ENCODE results near the gene TNPO3. TPM values are rescaled to one million over a fixed set of nuclear protein-coding genes. Genes with fewer than 3 reads are reported as not detected.

TNPO3 gene
- polyA plus RNA-seq, 1 of the 3 experiments (the other 2 are of a cell fraction) = 27.8 TPM

DNA sequence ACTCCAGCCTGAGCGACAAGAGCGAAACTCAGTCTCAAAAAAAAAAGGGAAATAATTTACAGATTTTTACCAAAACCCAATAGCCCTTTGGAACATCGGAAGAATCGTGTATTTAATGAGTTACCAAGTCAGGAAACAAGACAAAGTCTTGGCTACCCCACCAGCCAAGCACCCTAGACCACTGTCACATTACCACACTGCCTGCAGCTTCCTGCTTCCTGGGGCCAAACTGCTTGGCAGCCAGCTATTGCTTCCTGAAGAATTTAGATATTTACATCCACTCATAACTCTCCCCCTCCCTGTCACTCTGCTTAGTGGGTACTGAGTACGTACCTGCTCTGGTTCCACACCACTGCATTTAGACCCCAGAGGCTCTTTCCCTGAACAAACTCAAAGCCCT lies 14.1 kb upstream of the TNPO3 start:
- Histone ChIP-seq H3F3A (replicated peaks; ENCODE audit: insufficient read depth) (no peaks in the 10 kb centered on the region), H3K4me2 (no peak overlapping the region), H3K27me3 (ENCODE audit: insufficient read depth) (peaks cover 8% of the 10 kb centered on the region; the same call in 1 of the 2 replicates), H3K9me3 (no peaks in the 10 kb centered on the region), H3K4me1 (ENCODE audit: control insufficient read depth in 1 of 2, insufficient read depth in 2 of 2, low read depth in 1 of 2, low read length in 1 of 2) (no peaks in the 10 kb centered on the region), H3K9ac (no peak overlapping the region), H3K79me2 (ENCODE audit: insufficient read depth) (no peaks in the 10 kb centered on the region), H3K9me2 (no peaks in the 10 kb centered on the region), H3K27ac (ENCODE audit: low read depth in 2 of 2, low read length in 1 of 2) (no peak overlapping the region), H4K20me1 (ENCODE audit: insufficient read depth) (no peaks in the 10 kb centered on the region), H3K4me3 (ENCODE audit: low read depth in 2 of 2, low read length in 1 of 2) (no peak overlapping the region), H3K36me3 (replicated peaks in 1 of 2; ENCODE audit: control insufficient read depth in 1 of 2, insufficient read depth in 2 of 2, low read length in 1 of 2) (no peaks in the 10 kb centered on the region), H2AFZ (ENCODE audit: low read depth) (no peak overlapping the region)
- ChIA-PET CTCF (interaction anchor here (1.5 to 2.0 kb wide), 3 partner anchors 9 to 22 kb away, joined by 5 to 6 read pairs (median 6); no protein-coding TSS in a partner anchor), POLR2A (no interaction called here)
- no peak for TF ChIP-seq JUND (IDR thresholded peaks at IDR 0.05)
- no peak for TF ChIP-seq TEAD4 (IDR thresholded peaks at IDR 0.05; ENCODE audit: borderline replicate concordance, insufficient read depth)
- TF ChIP-seq, protein P1, sequence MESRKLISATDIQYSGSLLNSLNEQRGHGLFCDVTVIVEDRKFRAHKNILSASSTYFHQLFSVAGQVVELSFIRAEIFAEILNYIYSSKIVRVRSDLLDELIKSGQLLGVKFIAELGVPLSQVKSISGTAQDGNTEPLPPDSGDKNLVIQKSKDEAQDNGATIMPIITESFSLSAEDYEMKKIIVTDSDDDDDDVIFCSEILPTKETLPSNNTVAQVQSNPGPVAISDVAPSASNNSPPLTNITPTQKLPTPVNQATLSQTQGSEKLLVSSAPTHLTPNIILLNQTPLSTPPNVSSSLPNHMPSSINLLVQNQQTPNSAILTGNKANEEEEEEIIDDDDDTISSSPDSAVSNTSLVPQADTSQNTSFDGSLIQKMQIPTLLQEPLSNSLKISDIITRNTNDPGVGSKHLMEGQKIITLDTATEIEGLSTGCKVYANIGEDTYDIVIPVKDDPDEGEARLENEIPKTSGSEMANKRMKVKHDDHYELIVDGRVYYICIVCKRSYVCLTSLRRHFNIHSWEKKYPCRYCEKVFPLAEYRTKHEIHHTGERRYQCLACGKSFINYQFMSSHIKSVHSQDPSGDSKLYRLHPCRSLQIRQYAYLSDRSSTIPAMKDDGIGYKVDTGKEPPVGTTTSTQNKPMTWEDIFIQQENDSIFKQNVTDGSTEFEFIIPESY (IDR thresholded peaks at IDR 0.05; ENCODE audit: borderline replicate concordance, low read depth) = no peak
- no peak for TF ChIP-seq SMC3 (IDR thresholded peaks at IDR 0.05; ENCODE audit: low read depth, low read length)
- no peak for TF ChIP-seq EP300 (IDR thresholded peaks at IDR 0.05; ENCODE audit: borderline replicate concordance in 1 of 2, low read depth in 1 of 2, low read length in 1 of 2)
- TF ChIP-seq, protein P2, sequence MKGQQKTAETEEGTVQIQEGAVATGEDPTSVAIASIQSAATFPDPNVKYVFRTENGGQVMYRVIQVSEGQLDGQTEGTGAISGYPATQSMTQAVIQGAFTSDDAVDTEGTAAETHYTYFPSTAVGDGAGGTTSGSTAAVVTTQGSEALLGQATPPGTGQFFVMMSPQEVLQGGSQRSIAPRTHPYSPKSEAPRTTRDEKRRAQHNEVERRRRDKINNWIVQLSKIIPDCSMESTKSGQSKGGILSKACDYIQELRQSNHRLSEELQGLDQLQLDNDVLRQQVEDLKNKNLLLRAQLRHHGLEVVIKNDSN (IDR thresholded peaks at IDR 0.05; ENCODE audit: borderline replicate concordance, low read depth) = no peak
- no peak for TF ChIP-seq RFX5 (IDR thresholded peaks at IDR 0.05; ENCODE audit: low read length)
- TF ChIP-seq, protein P3, sequence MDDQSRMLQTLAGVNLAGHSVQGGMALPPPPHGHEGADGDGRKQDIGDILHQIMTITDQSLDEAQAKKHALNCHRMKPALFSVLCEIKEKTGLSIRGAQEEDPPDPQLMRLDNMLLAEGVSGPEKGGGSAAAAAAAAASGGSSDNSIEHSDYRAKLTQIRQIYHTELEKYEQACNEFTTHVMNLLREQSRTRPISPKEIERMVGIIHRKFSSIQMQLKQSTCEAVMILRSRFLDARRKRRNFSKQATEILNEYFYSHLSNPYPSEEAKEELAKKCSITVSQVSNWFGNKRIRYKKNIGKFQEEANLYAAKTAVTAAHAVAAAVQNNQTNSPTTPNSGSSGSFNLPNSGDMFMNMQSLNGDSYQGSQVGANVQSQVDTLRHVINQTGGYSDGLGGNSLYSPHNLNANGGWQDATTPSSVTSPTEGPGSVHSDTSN (IDR thresholded peaks at IDR 0.05) = no peak
- no peak for TF ChIP-seq FOXM1 (IDR thresholded peaks at IDR 0.05; ENCODE audit: low read depth)
- no peak for DNase-seq
- 56% methylated on average over 5 of the region's 5 CpGs for WGBS (ENCODE audit: low lambda C conversion rate)

DNA sequence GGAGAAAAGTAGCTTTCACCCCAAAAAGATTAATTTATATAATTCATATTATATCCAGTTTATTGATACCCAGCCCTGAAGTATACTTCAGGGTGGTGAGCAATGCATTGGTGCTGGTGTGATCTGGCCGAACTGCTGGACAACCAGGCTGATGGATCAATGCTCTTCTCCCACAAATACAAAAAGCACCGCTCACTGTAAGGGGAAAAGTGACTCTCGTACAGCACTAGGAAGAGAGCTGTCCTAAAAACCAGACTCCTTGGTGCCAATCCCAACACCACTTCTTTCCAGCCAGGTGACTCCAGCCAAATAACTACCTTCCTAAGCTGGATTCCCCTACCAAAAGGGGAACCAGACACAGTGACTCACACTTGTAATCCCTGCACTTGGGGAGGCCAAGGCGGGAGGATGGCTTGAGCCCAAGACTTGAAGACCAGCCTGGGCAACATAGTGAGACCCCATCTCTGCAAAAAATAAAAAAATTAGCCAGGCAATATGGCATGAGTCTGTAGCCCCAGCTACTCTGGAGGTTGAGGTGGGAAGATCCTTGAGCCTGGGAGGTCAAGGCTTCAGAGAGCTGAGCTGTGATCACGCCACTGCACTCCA lies 13.1 kb upstream of the TNPO3 start:
- CTCF ChIA-PET = interaction anchor here (0.7 to 2.0 kb wide), 4 partner anchors 13 to 184 kb away, joined by 3 to 6 read pairs (median 4); partner anchors contain the start of gene TNPO3
- Histone ChIP-seq H3K36me3 (replicated peaks in 1 of 2; ENCODE audit: control insufficient read depth in 1 of 2, insufficient read depth in 2 of 2, low read length in 1 of 2) (no peaks in the 10 kb centered on the region), H3K4me3 (ENCODE audit: low read depth in 2 of 2, low read length in 1 of 2) (no peak overlapping the region), H4K20me1 (ENCODE audit: insufficient read depth) (no peaks in the 10 kb centered on the region), H3K9ac (no peak overlapping the region), H3K79me2 (ENCODE audit: insufficient read depth) (no peaks in the 10 kb centered on the region), H3K27me3 (ENCODE audit: insufficient read depth) (peaks cover 8% of the 10 kb centered on the region; the same call in 1 of the 2 replicates), H3F3A (replicated peaks; ENCODE audit: insufficient read depth) (no peaks in the 10 kb centered on the region), H3K9me3 (no peaks in the 10 kb centered on the region), H3K9me2 (no peaks in the 10 kb centered on the region), H3K4me2 (no peak overlapping the region), H3K4me1 (ENCODE audit: control insufficient read depth in 1 of 2, insufficient read depth in 2 of 2, low read depth in 1 of 2, low read length in 1 of 2) (no peaks in the 10 kb centered on the region), H3K27ac (ENCODE audit: low read depth in 2 of 2, low read length in 1 of 2) (no peak overlapping the region), H2AFZ (ENCODE audit: low read depth) (no peak overlapping the region)
- POLR2A ChIA-PET = no interaction called here
- no peak for DNase-seq
- WGBS (ENCODE audit: low lambda C conversion rate) = 80% methylated on average over 5 of the region's 5 CpGs
- TF ChIP-seq, protein P4, sequence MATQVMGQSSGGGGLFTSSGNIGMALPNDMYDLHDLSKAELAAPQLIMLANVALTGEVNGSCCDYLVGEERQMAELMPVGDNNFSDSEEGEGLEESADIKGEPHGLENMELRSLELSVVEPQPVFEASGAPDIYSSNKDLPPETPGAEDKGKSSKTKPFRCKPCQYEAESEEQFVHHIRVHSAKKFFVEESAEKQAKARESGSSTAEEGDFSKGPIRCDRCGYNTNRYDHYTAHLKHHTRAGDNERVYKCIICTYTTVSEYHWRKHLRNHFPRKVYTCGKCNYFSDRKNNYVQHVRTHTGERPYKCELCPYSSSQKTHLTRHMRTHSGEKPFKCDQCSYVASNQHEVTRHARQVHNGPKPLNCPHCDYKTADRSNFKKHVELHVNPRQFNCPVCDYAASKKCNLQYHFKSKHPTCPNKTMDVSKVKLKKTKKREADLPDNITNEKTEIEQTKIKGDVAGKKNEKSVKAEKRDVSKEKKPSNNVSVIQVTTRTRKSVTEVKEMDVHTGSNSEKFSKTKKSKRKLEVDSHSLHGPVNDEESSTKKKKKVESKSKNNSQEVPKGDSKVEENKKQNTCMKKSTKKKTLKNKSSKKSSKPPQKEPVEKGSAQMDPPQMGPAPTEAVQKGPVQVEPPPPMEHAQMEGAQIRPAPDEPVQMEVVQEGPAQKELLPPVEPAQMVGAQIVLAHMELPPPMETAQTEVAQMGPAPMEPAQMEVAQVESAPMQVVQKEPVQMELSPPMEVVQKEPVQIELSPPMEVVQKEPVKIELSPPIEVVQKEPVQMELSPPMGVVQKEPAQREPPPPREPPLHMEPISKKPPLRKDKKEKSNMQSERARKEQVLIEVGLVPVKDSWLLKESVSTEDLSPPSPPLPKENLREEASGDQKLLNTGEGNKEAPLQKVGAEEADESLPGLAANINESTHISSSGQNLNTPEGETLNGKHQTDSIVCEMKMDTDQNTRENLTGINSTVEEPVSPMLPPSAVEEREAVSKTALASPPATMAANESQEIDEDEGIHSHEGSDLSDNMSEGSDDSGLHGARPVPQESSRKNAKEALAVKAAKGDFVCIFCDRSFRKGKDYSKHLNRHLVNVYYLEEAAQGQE (IDR thresholded peaks at IDR 0.05; ENCODE audit: low read depth, low read length) = no peak
- no peak for TF ChIP-seq EP300 (IDR thresholded peaks at IDR 0.05; ENCODE audit: borderline replicate concordance in 1 of 2, low read depth in 1 of 2, low read length in 1 of 2)
- no peak for TF ChIP-seq EZH2phosphoT487 (IDR thresholded peaks at IDR 0.05; ENCODE audit: borderline replicate concordance, low read depth)
- TF ChIP-seq GATA2 (CRISPR knock-in tag; IDR thresholded peaks at IDR 0.05) = no peak
- TF ChIP-seq YY1 (IDR thresholded peaks at IDR 0.05; ENCODE audit: low read depth) = no peak
- TF ChIP-seq, protein P5, sequence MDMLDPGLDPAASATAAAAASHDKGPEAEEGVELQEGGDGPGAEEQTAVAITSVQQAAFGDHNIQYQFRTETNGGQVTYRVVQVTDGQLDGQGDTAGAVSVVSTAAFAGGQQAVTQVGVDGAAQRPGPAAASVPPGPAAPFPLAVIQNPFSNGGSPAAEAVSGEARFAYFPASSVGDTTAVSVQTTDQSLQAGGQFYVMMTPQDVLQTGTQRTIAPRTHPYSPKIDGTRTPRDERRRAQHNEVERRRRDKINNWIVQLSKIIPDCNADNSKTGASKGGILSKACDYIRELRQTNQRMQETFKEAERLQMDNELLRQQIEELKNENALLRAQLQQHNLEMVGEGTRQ (IDR thresholded peaks at IDR 0.05; ENCODE audit: borderline replicate concordance, low read depth, low read length) = no peak
- no peak for TF ChIP-seq MEF2A (IDR thresholded peaks at IDR 0.05; ENCODE audit: borderline replicate concordance, low read depth)
- TF ChIP-seq NRF1 (IDR thresholded peaks at IDR 0.05; ENCODE audit: low read depth, low read length) = no peak
- no peak for TF ChIP-seq MXI1 (IDR thresholded peaks at IDR 0.05; ENCODE audit: low read depth, low read length)

Measured in SK-N-SH (cell line).